Activated CD8-positive, alpha-beta T cell treated with anti-CD3 and anti-CD28 coated beads for 36 hours (primary cell): ENCODE measurements around the gene ADCK1. TPM values are rescaled to one million over a fixed set of nuclear protein-coding genes. Genes with fewer than 3 reads are reported as not detected.

ENCODE experiments used
- ATAC-seq: fragments of 200-7000 bp; cut with Tn5 transposase; one replicate; pipeline ENCODE4 v1.10.0; 2021; ENCODE audit warnings: mild to moderate bottlenecking, moderate library complexity
- CTCF ChIA-PET: fragments of 350-600 bp; sonication (Branson Sonifier 250); formaldehyde crosslinking; loops from one replicate; lab custom pipeline; 2021; ENCODE audit warnings: antibody characterized with exemption; lab: Charles Lee
- POLR2A ChIA-PET: fragments of 350-600 bp; sonication (Branson Sonifier 250); formaldehyde crosslinking; loops from one replicate; lab custom pipeline; 2021; ENCODE audit warnings: antibody characterized with exemption; lab: Charles Lee
- DNase-seq: peaks from one replicate; pipeline ENCODE4 v3.0.0-alpha.2; 2020
- H3K27ac Mint-ChIP-seq: one replicate; pipeline ENCODE4 v1.8.0; 2021; ENCODE audit warnings: mild to moderate bottlenecking, mixed read lengths
- H3K27me3 Mint-ChIP-seq: one replicate; pipeline ENCODE4 v1.8.0; 2021; ENCODE audit warnings: mixed read lengths
- H3K36me3 Mint-ChIP-seq: one replicate; pipeline ENCODE4 v1.8.0; 2021; ENCODE audit warnings: low read depth, mixed read lengths
- H3K4me1 Mint-ChIP-seq: one replicate; pipeline ENCODE4 v1.8.0; 2021; ENCODE audit warnings: low read depth, mixed read lengths
- H3K4me3 Mint-ChIP-seq: one replicate; pipeline ENCODE4 v1.8.0; 2021; ENCODE audit warnings: mild to moderate bottlenecking, moderate library complexity, mixed read lengths
- H3K9me3 Mint-ChIP-seq: one replicate; pipeline ENCODE4 v1.8.0; 2021; ENCODE audit warnings: mixed read lengths
- CTCF ChIP-seq: fragments of 200-600 bp; IDR thresholded peaks from one replicate; pipeline ENCODE4 v1.8.0; 2022; ENCODE audit warnings: antibody characterized with exemption, mild to moderate bottlenecking
- intact Hi-C: fragments of 100-400 bp; cut with micrococcal nuclease; formaldehyde crosslinking; loops from one replicate; pipeline ENCODE4 v1.10.0; 2022
- total RNA-seq, 2 experiments: library from RNA; stranded (reverse); gene quantifications; one replicate each; pipeline ENCODE4 v1.2.3, GENCODE V29; 2021

The ADCK1 gene
- total RNA-seq, 2 experiments from 2014 or later: 5.2 to 5.6 TPM

GRCh38 chr14:77868552-77869285 lies 68.8 kb downstream of the ADCK1 start:
- H3K4me3 Mint-ChIP-seq: no peak overlapping the region
- intact Hi-C loops: loop anchor here (10.0 kb wide), 1 partner anchor 726 kb away; no protein-coding TSS in a partner anchor
- CTCF ChIA-PET: no interaction called here
- TF ChIP-seq CTCF: no peak
- peaks cover 2% of the 10 kb centered on the region for H3K9me3 Mint-ChIP-seq
- ATAC-seq: no peak
- H3K4me1 Mint-ChIP-seq: no peaks in the 10 kb centered on the region
- no peak for DNase-seq
- peaks cover 12% of the 10 kb centered on the region for H3K36me3 Mint-ChIP-seq
- POLR2A ChIA-PET: no interaction called here
- H3K27ac Mint-ChIP-seq: no peak overlapping the region
- no peaks in the 10 kb centered on the region for H3K27me3 Mint-ChIP-seq

- intact Hi-C loops: loop anchor here (10.0 kb wide), 1 partner anchor 725 kb away; no protein-coding TSS in a partner anchor
- H3K36me3 Mint-ChIP-seq: peaks cover 13% of the 10 kb centered on the region
Observed at GRCh38 chr14:77869340-77869739, 69.4 kb downstream of the ADCK1 start.

GRCh38 chr14:77870646-77871045 lies 70.7 kb downstream of the ADCK1 start:
- peaks cover 20% of the 10 kb centered on the region for H3K36me3 Mint-ChIP-seq
- DNase-seq (no peak), ATAC-seq (no peak)
- no peak overlapping the region for H3K27ac Mint-ChIP-seq
- no peaks in the 10 kb centered on the region for H3K4me1 Mint-ChIP-seq
- ChIA-PET CTCF (interaction anchor here (5.9 kb wide), 1 partner anchor 10 kb away, joined by 38 read pairs; no protein-coding TSS in a partner anchor), POLR2A (no interaction called here)
- intact Hi-C loops: no loop called here
- no peaks in the 10 kb centered on the region for H3K27me3 Mint-ChIP-seq
- no peak overlapping the region for H3K4me3 Mint-ChIP-seq
- TF ChIP-seq CTCF: no peak
- peaks cover 5% of the 10 kb centered on the region for H3K9me3 Mint-ChIP-seq

More at GRCh38 chr14:77869340-77869739, 69.4 kb downstream of the ADCK1 start:
- no peak overlapping the region for H3K27ac Mint-ChIP-seq
- DNase-seq: no peak
- POLR2A ChIA-PET: no interaction called here
- TF ChIP-seq CTCF: no peak
- no peaks in the 10 kb centered on the region for H3K27me3 Mint-ChIP-seq
- no peak overlapping the region for H3K4me3 Mint-ChIP-seq
- ATAC-seq: no peak
- CTCF ChIA-PET: interaction anchor here (0.6 to 5.9 kb wide), 2 partner anchors 9 to 119 kb away, joined by 4 to 38 read pairs; no protein-coding TSS in a partner anchor
- no peaks in the 10 kb centered on the region for H3K4me1 Mint-ChIP-seq
- peaks cover 5% of the 10 kb centered on the region for H3K9me3 Mint-ChIP-seq

GRCh38 chr14:77872152-77872551 lies 72.2 kb downstream of the ADCK1 start:
- H3K27ac Mint-ChIP-seq: no peak overlapping the region
- intact Hi-C loops: no loop called here
- ChIA-PET POLR2A (no interaction called here), CTCF (interaction anchor here (5.9 kb wide), 1 partner anchor 11 kb away, joined by 38 read pairs; no protein-coding TSS in a partner anchor)
- H3K4me3 Mint-ChIP-seq: no peak overlapping the region
- H3K27me3 Mint-ChIP-seq: no peaks in the 10 kb centered on the region
- no peaks in the 10 kb centered on the region for H3K4me1 Mint-ChIP-seq
- H3K36me3 Mint-ChIP-seq: peaks cover 28% of the 10 kb centered on the region
- DNase-seq (no peak), ATAC-seq (no peak)
- peaks cover 5% of the 10 kb centered on the region for H3K9me3 Mint-ChIP-seq
- no peak for TF ChIP-seq CTCF

GRCh38 chr14:77872983-77873382 lies 73.1 kb downstream of the ADCK1 start:
- no peak overlapping the region for H3K4me3 Mint-ChIP-seq
- H3K27me3 Mint-ChIP-seq: no peaks in the 10 kb centered on the region
- DNase-seq (no peak), ATAC-seq (no peak)
- H3K4me1 Mint-ChIP-seq: no peaks in the 10 kb centered on the region
- ChIA-PET CTCF (interaction anchor here (0.8 to 5.9 kb wide), 2 partner anchors 12 to 752 kb away, joined by 3 to 38 read pairs; no protein-coding TSS in a partner anchor), POLR2A (no interaction called here)
- peaks cover 5% of the 10 kb centered on the region for H3K9me3 Mint-ChIP-seq
- H3K36me3 Mint-ChIP-seq: peaks cover 28% of the 10 kb centered on the region
- no peak for TF ChIP-seq CTCF
- no peak overlapping the region for H3K27ac Mint-ChIP-seq
- intact Hi-C loops: no loop called here
